Measurements from ENCODE around the gene ACOXL. TPM values are rescaled to one million over a fixed set of nuclear protein-coding genes. Genes with fewer than 3 reads are reported as not detected.

ACOXL gene
- total and polyA plus RNA-seq, 2 donors (not counting 3 experiments of a cell fraction or from before 2014, with no cell fraction given): not detected

DNA sequence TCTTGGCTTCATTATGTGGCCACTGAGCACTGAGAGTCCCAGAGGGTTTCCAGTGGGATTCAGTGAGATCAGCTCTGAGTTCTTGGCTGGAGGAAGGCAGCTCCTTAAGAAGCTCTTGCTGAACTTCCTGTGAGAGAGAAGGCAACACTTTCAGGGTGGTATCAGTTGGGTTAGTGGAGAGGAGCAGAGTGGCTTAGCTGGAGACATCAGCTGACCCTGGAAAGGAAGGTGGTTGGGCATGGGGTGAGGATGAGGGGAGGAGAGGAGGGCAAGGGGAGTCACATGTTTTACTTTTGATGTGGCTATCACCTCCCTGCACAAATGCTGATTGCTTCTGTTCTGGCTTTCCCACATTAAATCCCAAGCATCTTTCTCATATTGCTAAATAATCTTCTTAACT lies 95.1 kb downstream of the ACOXL start:
- dilution Hi-C loops (cut with MboI; ENCODE audit: extremely low pct_ligation_motif_present, low sequenced_read_pairs) (no loop called here), intact Hi-C loops (cut with micrococcal nuclease) (no loop called here)
- H3K9ac ChIP-seq (replicated peaks; ENCODE audit: extremely low read depth, insufficient read depth, low read length): no peak overlapping the region
- H4K20me1 ChIP-seq (replicated peaks; ENCODE audit: control insufficient read depth, extremely low read depth, insufficient read depth, low read length): no peaks in the 10 kb centered on the region
- no peak for FAIRE-seq
- no peaks in the 10 kb centered on the region for H3K36me3 ChIP-seq (ENCODE audit: control insufficient read depth in 2 of 2, extremely low read depth in 1 of 2, insufficient read depth in 2 of 2, low read length in 2 of 2)
- no peaks in the 10 kb centered on the region for H3K4me1 ChIP-seq (ENCODE audit: control insufficient read depth, extremely low read depth, insufficient read depth, low read length)
- DNase-seq (ENCODE audit: low read depth, low spot score): no peak
- no peak overlapping the region for H3K4me2 ChIP-seq (ENCODE audit: insufficient read depth, low read length)
- no peak overlapping the region for H3K27ac ChIP-seq (ENCODE audit: insufficient read depth, low read depth, low read length)
- no peaks in the 10 kb centered on the region for H3K9me1 ChIP-seq (replicated peaks; ENCODE audit: control insufficient read depth, extremely low read depth, insufficient read depth, low read length)
- no peak for TF ChIP-seq FOS (IDR thresholded peaks at IDR 0.05; ENCODE audit: borderline replicate concordance, insufficient read depth, low read length)
- TF ChIP-seq, protein P1, sequence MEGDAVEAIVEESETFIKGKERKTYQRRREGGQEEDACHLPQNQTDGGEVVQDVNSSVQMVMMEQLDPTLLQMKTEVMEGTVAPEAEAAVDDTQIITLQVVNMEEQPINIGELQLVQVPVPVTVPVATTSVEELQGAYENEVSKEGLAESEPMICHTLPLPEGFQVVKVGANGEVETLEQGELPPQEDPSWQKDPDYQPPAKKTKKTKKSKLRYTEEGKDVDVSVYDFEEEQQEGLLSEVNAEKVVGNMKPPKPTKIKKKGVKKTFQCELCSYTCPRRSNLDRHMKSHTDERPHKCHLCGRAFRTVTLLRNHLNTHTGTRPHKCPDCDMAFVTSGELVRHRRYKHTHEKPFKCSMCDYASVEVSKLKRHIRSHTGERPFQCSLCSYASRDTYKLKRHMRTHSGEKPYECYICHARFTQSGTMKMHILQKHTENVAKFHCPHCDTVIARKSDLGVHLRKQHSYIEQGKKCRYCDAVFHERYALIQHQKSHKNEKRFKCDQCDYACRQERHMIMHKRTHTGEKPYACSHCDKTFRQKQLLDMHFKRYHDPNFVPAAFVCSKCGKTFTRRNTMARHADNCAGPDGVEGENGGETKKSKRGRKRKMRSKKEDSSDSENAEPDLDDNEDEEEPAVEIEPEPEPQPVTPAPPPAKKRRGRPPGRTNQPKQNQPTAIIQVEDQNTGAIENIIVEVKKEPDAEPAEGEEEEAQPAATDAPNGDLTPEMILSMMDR (IDR thresholded peaks at IDR 0.05; ENCODE audit: extremely low read depth in 1 of 2, insufficient read depth in 1 of 2, low read depth in 1 of 2, low read length in 2 of 2): no peak
- TF ChIP-seq POLR2AphosphoS5 (IDR thresholded peaks at IDR 0.05; ENCODE audit: insufficient read depth, low read depth, low read length): no peak
- ChIA-PET POLR2A (no interaction called here), CTCF (interaction anchor here (1.3 to 1.7 kb wide), 2 partner anchors 14 to 16 kb away, joined by 3 to 5 read pairs; no protein-coding TSS in a partner anchor)
- H3K9me3 ChIP-seq (replicated peaks; ENCODE audit: control insufficient read depth, insufficient read depth, low read length): no peaks in the 10 kb centered on the region
- no TSS peak for BruUV-seq (replicated peaks)
- no peak overlapping the region for H3K4me3 ChIP-seq (replicated peaks in 1 of 3; ENCODE audit: insufficient read depth in 1 of 3, low read depth in 1 of 3, low read length in 3 of 3)
- H3K79me2 ChIP-seq (ENCODE audit: control insufficient read depth, insufficient read depth, low read length): no peaks in the 10 kb centered on the region
- H2AFZ ChIP-seq (ENCODE audit: low read depth, low read length): no peak overlapping the region
- H3K27me3 ChIP-seq (ENCODE audit: control insufficient read depth in 2 of 2, insufficient read depth in 2 of 2, low read length in 2 of 2): peaks cover 16 to 22% of the 10 kb centered on the region in 2 experiments

DNA sequence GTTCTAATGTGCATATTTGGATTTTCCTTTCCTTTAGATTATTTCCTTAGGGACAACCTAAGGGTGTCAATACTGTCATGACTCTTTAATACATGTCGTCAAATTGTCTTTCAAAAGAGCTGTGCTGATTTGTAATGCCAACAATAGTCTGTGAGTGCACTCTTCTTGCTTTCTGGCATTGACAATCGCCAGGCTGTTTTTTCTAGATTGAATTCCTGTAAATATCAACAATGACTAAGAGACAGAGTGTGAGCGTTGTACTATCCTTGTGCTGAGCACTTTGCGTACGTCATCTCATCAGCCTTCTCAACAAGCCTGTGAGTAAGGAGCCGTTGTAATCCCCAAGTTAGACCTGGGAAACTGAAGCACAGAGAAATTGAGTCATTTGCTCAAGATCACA lies 96.0 kb downstream of the ACOXL start:
- dilution Hi-C loops (cut with MboI; ENCODE audit: extremely low pct_ligation_motif_present, low sequenced_read_pairs): no loop called here
- FAIRE-seq (no peak), DNase-seq (ENCODE audit: low read depth, low spot score) (no peak)
- Histone ChIP-seq H4K20me1 (replicated peaks; ENCODE audit: control insufficient read depth, extremely low read depth, insufficient read depth, low read length) (no peaks in the 10 kb centered on the region), H3K79me2 (ENCODE audit: control insufficient read depth, insufficient read depth, low read length) (no peaks in the 10 kb centered on the region), H3K36me3 (ENCODE audit: control insufficient read depth in 2 of 2, extremely low read depth in 1 of 2, insufficient read depth in 2 of 2, low read length in 2 of 2) (no peaks in the 10 kb centered on the region), H3K9ac (replicated peaks; ENCODE audit: extremely low read depth, insufficient read depth, low read length) (no peak overlapping the region), H3K4me3 (replicated peaks in 1 of 3; ENCODE audit: insufficient read depth in 1 of 3, low read depth in 1 of 3, low read length in 3 of 3) (no peak overlapping the region), H3K4me2 (ENCODE audit: insufficient read depth, low read length) (no peak overlapping the region), H3K4me1 (ENCODE audit: control insufficient read depth, extremely low read depth, insufficient read depth, low read length) (no peaks in the 10 kb centered on the region), H3K9me1 (replicated peaks; ENCODE audit: control insufficient read depth, extremely low read depth, insufficient read depth, low read length) (no peaks in the 10 kb centered on the region), H3K9me3 (replicated peaks; ENCODE audit: control insufficient read depth, insufficient read depth, low read length) (no peaks in the 10 kb centered on the region), H3K27ac (ENCODE audit: insufficient read depth, low read depth, low read length) (no peak overlapping the region), H3K27me3 (ENCODE audit: control insufficient read depth in 2 of 2, insufficient read depth in 2 of 2, low read length in 2 of 2) (peaks cover 18 to 28% of the 10 kb centered on the region in 2 experiments), H2AFZ (ENCODE audit: low read depth, low read length) (no peak overlapping the region)
- ChIA-PET POLR2A (no interaction called here), CTCF (interaction anchor here (1.3 kb wide), 1 partner anchor 14 kb away, joined by 3 read pairs; no protein-coding TSS in a partner anchor)
- intact Hi-C loops (cut with micrococcal nuclease): no loop called here
- TF ChIP-seq, protein P2, sequence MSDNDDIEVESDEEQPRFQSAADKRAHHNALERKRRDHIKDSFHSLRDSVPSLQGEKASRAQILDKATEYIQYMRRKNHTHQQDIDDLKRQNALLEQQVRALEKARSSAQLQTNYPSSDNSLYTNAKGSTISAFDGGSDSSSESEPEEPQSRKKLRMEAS (IDR thresholded peaks at IDR 0.05; ENCODE audit: insufficient read depth, insufficient read length): no peak
- no peak for TF ChIP-seq POLR2AphosphoS5 (IDR thresholded peaks at IDR 0.05; ENCODE audit: insufficient read depth, low read depth, low read length)
- no peak for TF ChIP-seq MYC (IDR thresholded peaks at IDR 0.05; ENCODE audit: low read depth, low read length)
- no peak for TF ChIP-seq EZH2 (IDR thresholded peaks at IDR 0.05; ENCODE audit: borderline replicate concordance, low read depth, low read length, severe bottlenecking)
- TF ChIP-seq POLR2A (IDR thresholded peaks at IDR 0.05; ENCODE audit: low read depth, low read length): no peak
- no peak for TF ChIP-seq JUN (IDR thresholded peaks at IDR 0.05; ENCODE audit: borderline replicate concordance, insufficient read depth, insufficient read length, low read depth)
- TF ChIP-seq, protein P1 (IDR thresholded peaks at IDR 0.05; ENCODE audit: extremely low read depth in 1 of 2, insufficient read depth in 1 of 2, low read depth in 1 of 2, low read length in 2 of 2): no peak
- no peak for TF ChIP-seq GATA2 (IDR thresholded peaks at IDR 0.05; ENCODE audit: insufficient read depth, insufficient read length, low read depth, low read length)
- BruUV-seq (replicated peaks): no TSS peak
